Stimulated activated CD4-positive, alpha-beta T cell treated with anti-CD3 and anti-CD28 coated beads, Interleukin-2, amount 100 ng/mL, for 4 hours (primary cell): ENCODE results near the gene LRRC57.

Source experiments
- DNase-seq: peaks from one replicate; pipeline ENCODE4 v3.0.0-alpha.2; 2020; ENCODE audit warnings: low read depth

The LRRC57 gene

GRCh38 chr15:42549741-42550392 lies 1.3 kb upstream of the LRRC57 start:
- DNase-seq: no peak

GRCh38 chr15:42549032-42549491 lies 469 bp upstream of the LRRC57 start:
- DNase-seq: no peak

- no peak for DNase-seq
Observed at GRCh38 chr15:42547918-42548248, 710 bp downstream of the LRRC57 start.

GRCh38 chr15:42544853-42545629 lies 3.6 kb downstream of the LRRC57 start:
- DNase-seq: no peak

GRCh38 chr15:42533246-42533645 lies 15.3 kb downstream of the LRRC57 start:
- DNase-seq: no peak

- no peak for DNase-seq
Observed at GRCh38 chr15:42528970-42529369, 19.6 kb downstream of the LRRC57 start.

GRCh38 chr15:42523331-42523730 lies 25.3 kb downstream of the LRRC57 start:
- no peak for DNase-seq

GRCh38 chr15:42511007-42511391 lies 37.6 kb downstream of the LRRC57 start:
- DNase-seq: no peak

- no peak for DNase-seq
Observed at GRCh38 chr15:42510258-42511006, 38.2 kb downstream of the LRRC57 start.

GRCh38 chr15:42508263-42508690 lies 40.3 kb downstream of the LRRC57 start:
- DNase-seq: no peak

GRCh38 chr15:42507514-42507913 lies 41.1 kb downstream of the LRRC57 start:
- DNase-seq: no peak

- DNase-seq: no peak
Observed at GRCh38 chr15:42504631-42505030, 44.0 kb downstream of the LRRC57 start.

GRCh38 chr15:42503825-42504224 lies 44.8 kb downstream of the LRRC57 start:
- no peak for DNase-seq

GRCh38 chr15:42502477-42502876 lies 46.1 kb downstream of the LRRC57 start:
- DNase-seq: no peak

- DNase-seq: no peak
Observed at GRCh38 chr15:42499858-42500609, 48.6 kb downstream of the LRRC57 start.

GRCh38 chr15:42498212-42499068 lies 50.2 kb downstream of the LRRC57 start:
- DNase-seq: no peak

GRCh38 chr15:42495361-42496212 lies 53.0 kb downstream of the LRRC57 start, which contains the start of gene SNAP23:
Gene SNAP23 (plus strand): TSS chr15:42495634. CDS start chr15:42511847, 16,213 bp downstream.
- DNase-seq: peak; percentile 56

- DNase-seq: no peak
Observed at GRCh38 chr15:42494998-42495360, 53.6 kb downstream of the LRRC57 start.

- DNase-seq: no peak
Observed at GRCh38 chr15:42493679-42494078, 54.9 kb downstream of the LRRC57 start.

GRCh38 chr15:42491539-42492225 lies 56.9 kb downstream of the LRRC57 start:
- DNase-seq: no peak
